ENCODE results near the gene HSD3B7.

GRCh38 chr16:30941600-30942425, 43.2 kb upstream of the HSD3B7 start:
- TF ChIP-seq CTCF (IDR thresholded peaks at IDR 0.05 in 2 of 3, conservative IDR thresholded peaks at IDR 0.05 in 1 of 3; ENCODE audit: control insufficient read depth in 2 of 3, extremely low read depth in 1 of 3, insufficient read depth in 1 of 3, low read depth in 3 of 3, low read length in 3 of 3), result peak; percentile 94 to 99 (median 95)
- TF ChIP-seq CHD4 (IDR thresholded peaks at IDR 0.05), result no peak
- TF ChIP-seq NFYB (IDR thresholded peaks at IDR 0.05; ENCODE audit: insufficient read depth, low read depth, low read length), result no peak
- no peak for TF ChIP-seq SUPT20H (IDR thresholded peaks at IDR 0.05; ENCODE audit: borderline replicate concordance, control insufficient read depth, low read depth, low read length)
- TF ChIP-seq HDAC2 (IDR thresholded peaks at IDR 0.05), result no peak
